Measurements from ENCODE around the gene GABBR2. TPM values are rescaled to one million over a fixed set of nuclear protein-coding genes. Genes with fewer than 3 reads are reported as not detected.

Gene GABBR2
- total RNA-seq, 2 donors from 2014 or later, result 1.2 to 1.3 TPM

DNA sequence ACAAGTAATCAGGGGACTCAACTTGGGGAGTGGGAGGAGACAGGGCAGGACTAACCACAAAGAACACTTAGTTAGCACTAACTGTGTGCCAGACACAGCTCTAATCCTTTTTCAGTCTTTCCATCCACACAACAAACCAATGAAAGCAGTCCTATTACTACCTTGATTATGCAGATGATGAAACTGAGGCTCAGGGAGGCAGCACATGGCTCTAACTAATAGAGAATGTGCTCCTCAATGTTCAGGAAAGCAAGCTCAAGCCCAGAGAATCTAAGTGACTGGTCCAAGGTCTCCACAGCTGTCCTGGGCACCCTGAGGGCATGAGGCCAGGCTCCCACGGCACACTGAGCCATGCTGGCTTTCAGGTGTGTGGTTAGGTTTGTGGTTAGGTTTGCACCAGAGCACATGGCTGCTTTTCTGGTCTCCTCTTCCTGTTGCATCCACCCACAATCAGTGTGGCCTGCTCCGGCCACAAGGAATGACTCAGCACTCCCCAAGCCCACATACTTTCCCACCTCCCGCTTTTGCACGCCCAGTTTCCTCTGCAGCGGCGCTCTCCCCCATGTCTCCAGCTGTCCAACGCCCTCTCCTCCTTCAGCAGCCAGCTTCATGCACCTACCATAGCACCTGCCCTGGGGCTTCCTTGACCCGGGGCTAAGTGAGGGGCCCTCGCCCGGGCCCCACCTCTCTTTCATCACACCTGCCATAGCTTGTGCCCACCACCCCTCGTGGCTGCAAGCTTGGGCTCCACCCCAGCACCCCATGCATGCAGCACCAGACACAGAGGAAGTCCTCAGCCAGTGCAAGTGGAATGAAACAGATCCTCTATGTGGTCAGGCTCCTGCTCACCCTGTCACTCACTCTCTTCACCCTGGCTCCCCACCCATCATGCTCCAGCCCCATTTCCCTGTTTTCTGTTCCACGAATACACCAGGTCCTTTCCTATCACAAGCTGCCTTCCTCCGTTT lies 133.1 kb downstream of the GABBR2 start:
- Histone ChIP-seq H3K27ac (ENCODE audit: low read depth, low read length) (no peak overlapping the region), H3K9ac (ENCODE audit: extremely low read depth, low read length, poor library complexity, severe bottlenecking) (no peak overlapping the region), H3K36me3 (ENCODE audit: control insufficient read depth, insufficient read depth, low read length) (no peaks in the 10 kb centered on the region), H3K4me3 (ENCODE audit: low read length) (no peak overlapping the region), H3K9me3 (ENCODE audit: control insufficient read depth, low read length) (no peaks in the 10 kb centered on the region), H3K27me3 (ENCODE audit: control insufficient read depth, insufficient read depth, low read length, poor library complexity, severe bottlenecking) (peaks cover 4% of the 10 kb centered on the region), H3K4me1 (ENCODE audit: control insufficient read depth, insufficient read depth, low read length) (no peaks in the 10 kb centered on the region)
- peak; percentile 32 for DNase-seq
- Mint-ChIP-seq H3K4me1 (no peaks in the 10 kb centered on the region), H3K9me3 (no peaks in the 10 kb centered on the region), H3K27me3 (ENCODE audit: insufficient read depth) (peaks cover 8% of the 10 kb centered on the region), H3K36me3 (ENCODE audit: low read depth) (no peaks in the 10 kb centered on the region), H3K4me3 (no peak overlapping the region), H3K27ac (no peak overlapping the region)
- WGBS, 2 experiments (ENCODE audit: insufficient coverage in 1 of 2, insufficient read length in 1 of 2), result 83 to 88% methylated on average over 3 to 13 of the region's 13 CpGs
- TF ChIP-seq, protein P1, sequence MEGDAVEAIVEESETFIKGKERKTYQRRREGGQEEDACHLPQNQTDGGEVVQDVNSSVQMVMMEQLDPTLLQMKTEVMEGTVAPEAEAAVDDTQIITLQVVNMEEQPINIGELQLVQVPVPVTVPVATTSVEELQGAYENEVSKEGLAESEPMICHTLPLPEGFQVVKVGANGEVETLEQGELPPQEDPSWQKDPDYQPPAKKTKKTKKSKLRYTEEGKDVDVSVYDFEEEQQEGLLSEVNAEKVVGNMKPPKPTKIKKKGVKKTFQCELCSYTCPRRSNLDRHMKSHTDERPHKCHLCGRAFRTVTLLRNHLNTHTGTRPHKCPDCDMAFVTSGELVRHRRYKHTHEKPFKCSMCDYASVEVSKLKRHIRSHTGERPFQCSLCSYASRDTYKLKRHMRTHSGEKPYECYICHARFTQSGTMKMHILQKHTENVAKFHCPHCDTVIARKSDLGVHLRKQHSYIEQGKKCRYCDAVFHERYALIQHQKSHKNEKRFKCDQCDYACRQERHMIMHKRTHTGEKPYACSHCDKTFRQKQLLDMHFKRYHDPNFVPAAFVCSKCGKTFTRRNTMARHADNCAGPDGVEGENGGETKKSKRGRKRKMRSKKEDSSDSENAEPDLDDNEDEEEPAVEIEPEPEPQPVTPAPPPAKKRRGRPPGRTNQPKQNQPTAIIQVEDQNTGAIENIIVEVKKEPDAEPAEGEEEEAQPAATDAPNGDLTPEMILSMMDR (conservative IDR thresholded peaks at IDR 0.05), result no peak

DNA sequence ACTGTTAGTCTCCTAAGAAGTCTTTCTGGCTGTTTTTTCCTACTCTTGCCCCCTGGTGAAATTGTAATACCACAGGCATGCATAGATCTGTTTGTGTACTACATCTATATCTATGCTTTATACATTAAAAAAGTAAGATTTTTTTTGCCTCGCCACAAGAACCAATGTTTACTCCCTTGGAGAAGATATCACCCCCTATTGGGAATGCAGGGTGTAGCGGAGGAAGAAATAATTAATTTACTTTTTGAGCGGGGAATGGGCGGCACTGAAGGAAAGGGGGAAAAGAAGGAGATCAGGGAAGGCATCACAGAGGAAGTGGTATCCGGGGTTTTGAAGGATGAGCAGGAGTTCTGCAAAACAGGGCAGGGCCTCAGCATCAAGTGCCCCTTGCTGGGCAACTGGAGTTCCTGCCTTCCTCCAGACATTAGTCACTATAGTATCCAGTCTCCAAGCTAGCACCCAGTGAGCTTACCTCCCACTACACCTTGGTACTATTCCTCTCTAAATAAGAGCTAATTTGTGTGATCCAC lies 134.9 kb downstream of the GABBR2 start:
- 97 to 100% methylated on average over 4 to 5 of the region's 5 CpGs for WGBS, 2 experiments (ENCODE audit: insufficient coverage in 1 of 2, insufficient read length in 1 of 2)
- no peaks in the 10 kb centered on the region for H3K9me3 Mint-ChIP-seq
- no peaks in the 10 kb centered on the region for H3K4me1 ChIP-seq (ENCODE audit: control insufficient read depth, insufficient read depth, low read length)
- H3K4me3 Mint-ChIP-seq, result no peak overlapping the region
- H3K27me3 ChIP-seq (ENCODE audit: control insufficient read depth, insufficient read depth, low read length, poor library complexity, severe bottlenecking), result no peaks in the 10 kb centered on the region
- peaks cover 3% of the 10 kb centered on the region for H3K27me3 Mint-ChIP-seq (ENCODE audit: insufficient read depth)
- no peak overlapping the region for H3K27ac Mint-ChIP-seq
- H3K9ac ChIP-seq (ENCODE audit: extremely low read depth, low read length, poor library complexity, severe bottlenecking), result no peak overlapping the region
- H3K9me3 ChIP-seq (ENCODE audit: control insufficient read depth, low read length), result no peaks in the 10 kb centered on the region
- H3K4me3 ChIP-seq (ENCODE audit: low read length), result no peak overlapping the region
- TF ChIP-seq, protein P1 (conservative IDR thresholded peaks at IDR 0.05), result peak; percentile 57
- no peaks in the 10 kb centered on the region for H3K4me1 Mint-ChIP-seq
- no peak overlapping the region for H3K27ac ChIP-seq (ENCODE audit: low read depth, low read length)
- H3K36me3 Mint-ChIP-seq (ENCODE audit: low read depth), result no peaks in the 10 kb centered on the region
- H3K36me3 ChIP-seq (ENCODE audit: control insufficient read depth, insufficient read depth, low read length), result no peaks in the 10 kb centered on the region
- peak; percentile 32 for DNase-seq

DNA sequence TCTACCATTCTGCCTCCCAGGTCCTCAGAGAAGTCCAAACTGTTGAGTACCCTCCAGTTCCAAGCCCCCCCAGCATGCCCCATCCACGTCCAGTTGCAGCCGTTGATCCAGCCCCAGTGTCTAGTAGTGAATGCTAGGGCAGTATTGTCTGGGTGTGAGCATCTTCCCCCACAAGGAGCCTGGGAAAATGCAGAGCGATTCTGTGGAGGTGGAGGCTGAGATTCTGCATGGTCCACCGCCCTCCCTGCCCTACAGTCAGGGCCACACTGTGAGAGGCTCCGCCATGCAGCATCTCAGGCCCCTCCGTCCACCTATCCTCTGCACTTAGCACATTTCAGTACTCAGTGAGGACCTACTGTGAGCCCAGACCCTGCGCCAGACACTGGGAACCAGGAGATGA lies 135.9 kb downstream of the GABBR2 start:
- Mint-ChIP-seq H3K4me1 (no peaks in the 10 kb centered on the region), H3K36me3 (ENCODE audit: low read depth) (no peaks in the 10 kb centered on the region), H3K4me3 (no peak overlapping the region), H3K27ac (no peak overlapping the region), H3K9me3 (no peaks in the 10 kb centered on the region), H3K27me3 (ENCODE audit: insufficient read depth) (peaks cover 3% of the 10 kb centered on the region)
- TF ChIP-seq, protein P1 (conservative IDR thresholded peaks at IDR 0.05), result no peak
- Histone ChIP-seq H3K4me1 (ENCODE audit: control insufficient read depth, insufficient read depth, low read length) (no peaks in the 10 kb centered on the region), H3K9me3 (ENCODE audit: control insufficient read depth, low read length) (no peaks in the 10 kb centered on the region), H3K27me3 (ENCODE audit: control insufficient read depth, insufficient read depth, low read length, poor library complexity, severe bottlenecking) (no peaks in the 10 kb centered on the region), H3K36me3 (ENCODE audit: control insufficient read depth, insufficient read depth, low read length) (no peaks in the 10 kb centered on the region), H3K9ac (ENCODE audit: extremely low read depth, low read length, poor library complexity, severe bottlenecking) (no peak overlapping the region), H3K4me3 (ENCODE audit: low read length) (no peak overlapping the region), H3K27ac (ENCODE audit: low read depth, low read length) (no peak overlapping the region)
- peak; percentile 15 for DNase-seq
- 86 to 91% methylated on average over 4 to 7 of the region's 7 CpGs for WGBS, 2 experiments (ENCODE audit: insufficient coverage in 1 of 2, insufficient read length in 1 of 2)
